ENCODE measurements around the gene PGM1. TPM values are rescaled to one million over a fixed set of nuclear protein-coding genes. Genes with fewer than 3 reads are reported as not detected.

PGM1 gene
- polyA plus RNA-seq, 6 donors from 2014 or later, result 11.9 to 50.8 (median 21.0) TPM

- ATAC-seq (ENCODE audit: low read depth in 2 of 2) (no peak), DNase-seq (no peak)
- H3K27me3 Mint-ChIP-seq, result peaks cover 5 to 27% (median 23%) of the 10 kb centered on the region in 3 donors
- H3K36me3 Mint-ChIP-seq, result no peaks in the 10 kb centered on the region
- H3K4me1 Mint-ChIP-seq, result no peaks in the 10 kb centered on the region
- no peak overlapping the region for H3K27ac Mint-ChIP-seq
- H3K4me3 Mint-ChIP-seq, result no peak overlapping the region
- peaks cover 0 to 3% (median 0%) of the 10 kb centered on the region in 7 donors for H3K9me3 Mint-ChIP-seq
Observed at GRCh38 chr1:63686696-63687095, 93.5 kb downstream of the PGM1 start.

GRCh38 chr1:63688302-63688890 is 95.2 kb downstream of the PGM1 start:
- ATAC-seq (ENCODE audit: low read depth in 2 of 2) (no peak), DNase-seq (no peak)
- no peak overlapping the region for H3K4me3 Mint-ChIP-seq
- H3K9me3 Mint-ChIP-seq, result peaks cover 0 to 3% (median 0%) of the 10 kb centered on the region in 7 donors
- H3K27ac Mint-ChIP-seq, result no peak overlapping the region
- no peaks in the 10 kb centered on the region for H3K4me1 Mint-ChIP-seq
- H3K36me3 Mint-ChIP-seq, result no peaks in the 10 kb centered on the region
- H3K27me3 Mint-ChIP-seq, result peaks cover 5 to 19% (median 17%) of the 10 kb centered on the region in 3 donors

GRCh38 chr1:63690966-63691700 is 97.9 kb downstream of the PGM1 start:
- H3K4me1 Mint-ChIP-seq, result peaks cover 0 to 5% (median 0%) of the 10 kb centered on the region in 3 donors
- ATAC-seq (ENCODE audit: low read depth in 2 of 2), result no peak
- H3K36me3 Mint-ChIP-seq, result no peaks in the 10 kb centered on the region
- no peak overlapping the region for H3K4me3 Mint-ChIP-seq
- H3K9me3 Mint-ChIP-seq, result peaks cover 0 to 3% (median 0%) of the 10 kb centered on the region in 7 donors
- H3K27me3 Mint-ChIP-seq, result peaks cover 5 to 18% (median 16%) of the 10 kb centered on the region in 3 donors
- DNase-seq, result no peak
- peak overlapping the region in 1 of 6 donors; percentile 24 for H3K27ac Mint-ChIP-seq

DNA sequence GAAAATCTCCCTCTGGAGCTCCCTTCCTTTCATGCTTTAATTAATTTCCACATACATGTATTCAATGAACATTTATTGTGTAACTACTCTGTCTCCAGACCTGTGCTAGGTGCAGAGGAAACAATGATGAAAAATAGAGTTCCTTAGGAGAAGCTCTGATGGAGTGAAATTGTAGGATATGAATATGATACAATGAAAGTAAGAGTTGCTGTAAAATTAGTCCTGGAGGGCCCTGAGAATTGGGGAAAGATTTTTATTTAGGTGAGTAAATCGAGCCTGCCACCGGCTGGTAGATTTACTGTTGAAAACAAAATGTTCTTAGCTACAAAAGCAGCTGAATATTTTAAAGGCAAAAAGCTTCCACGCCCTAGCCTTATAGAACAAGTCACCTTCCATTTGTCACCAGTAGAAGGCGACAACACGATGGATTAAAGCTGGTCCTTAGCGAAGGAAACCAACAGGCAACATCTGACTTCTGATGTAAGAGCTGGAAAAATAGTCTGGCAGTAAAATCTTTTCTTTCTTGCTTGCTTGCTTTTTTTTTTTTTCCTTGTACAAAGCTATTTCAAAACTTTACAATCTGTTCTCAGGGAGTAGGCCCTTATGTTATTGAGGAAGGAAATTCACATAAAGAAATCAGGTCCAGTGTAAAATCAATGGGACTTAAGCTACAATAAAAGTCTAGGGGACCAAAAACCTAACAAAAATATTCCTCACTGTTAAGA is 98.7 kb downstream of the PGM1 start:
- Mint-ChIP-seq H3K27ac (peak overlapping the region in 1 of 6 donors; percentile 24), H3K4me1 (peaks cover 0 to 5% (median 0%) of the 10 kb centered on the region in 3 donors), H3K36me3 (no peaks in the 10 kb centered on the region), H3K9me3 (no peaks in the 10 kb centered on the region), H3K4me3 (no peak overlapping the region), H3K27me3 (peaks cover 1 to 11% (median 9%) of the 10 kb centered on the region in 3 donors)
- peak; percentile 59 to 70 for ATAC-seq (ENCODE audit: low read depth in 2 of 2)
- peak; percentile 38 for DNase-seq

- H3K4me1 Mint-ChIP-seq, result peaks cover 0 to 5% (median 0%) of the 10 kb centered on the region in 3 donors
- H3K36me3 Mint-ChIP-seq, result no peaks in the 10 kb centered on the region
- H3K9me3 Mint-ChIP-seq, result no peaks in the 10 kb centered on the region
- no peak overlapping the region for H3K27ac Mint-ChIP-seq
- peaks cover 0 to 1% (median 0%) of the 10 kb centered on the region in 3 donors for H3K27me3 Mint-ChIP-seq
- DNase-seq (no peak), ATAC-seq (ENCODE audit: low read depth in 2 of 2) (no peak)
- no peak overlapping the region for H3K4me3 Mint-ChIP-seq
Observed at GRCh38 chr1:63693944-63694571, 100.8 kb downstream of the PGM1 start.

DNA sequence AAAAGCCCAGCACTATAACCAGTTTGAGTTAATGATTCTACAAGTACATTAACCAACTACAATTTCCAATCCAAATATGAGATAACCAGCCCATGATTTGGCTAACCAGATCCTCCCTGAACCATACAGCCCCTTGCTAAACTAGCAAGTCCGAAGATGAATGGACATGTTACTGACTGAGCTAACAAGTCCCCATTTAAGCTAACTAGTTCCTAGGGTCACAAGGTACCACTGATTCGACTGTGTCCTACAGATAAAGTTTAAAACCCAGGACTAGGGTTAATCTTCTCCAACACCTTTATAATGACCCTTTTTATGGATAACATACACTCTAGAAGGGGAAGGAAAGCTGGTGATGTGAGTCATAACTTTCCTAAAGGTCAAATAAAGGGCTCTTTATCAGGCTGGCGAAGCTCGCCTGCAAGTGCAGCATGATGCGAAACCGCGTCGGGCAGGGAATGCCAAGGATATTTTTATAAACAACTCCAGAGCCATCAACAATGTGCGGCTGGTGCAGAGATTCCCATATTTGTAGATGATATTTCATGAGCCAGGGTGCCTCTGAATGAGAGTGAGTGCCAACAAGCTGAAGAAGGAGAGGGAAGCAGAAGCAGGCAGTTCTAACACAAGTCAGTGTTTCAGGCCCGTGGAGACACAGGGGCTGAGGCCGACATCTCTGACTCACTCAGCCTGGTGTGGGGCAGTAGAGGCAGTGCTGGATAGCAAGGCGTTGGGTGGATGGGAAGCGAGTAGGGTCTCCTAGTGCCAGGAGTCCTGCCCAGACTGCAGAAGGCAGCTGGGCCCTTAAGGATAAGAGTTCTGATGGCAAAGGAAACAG is 105.0 kb downstream of the PGM1 start:
- no peaks in the 10 kb centered on the region for H3K9me3 Mint-ChIP-seq
- DNase-seq (no peak), ATAC-seq (ENCODE audit: low read depth in 2 of 2) (no peak)
- no peak overlapping the region for H3K4me3 Mint-ChIP-seq
- H3K27me3 Mint-ChIP-seq, result peaks cover 4 to 9% (median 8%) of the 10 kb centered on the region in 3 donors
- H3K27ac Mint-ChIP-seq, result no peak overlapping the region
- no peaks in the 10 kb centered on the region for H3K36me3 Mint-ChIP-seq
- peaks cover 0 to 5% (median 2%) of the 10 kb centered on the region in 3 donors for H3K4me1 Mint-ChIP-seq

- Mint-ChIP-seq H3K36me3 (no peaks in the 10 kb centered on the region), H3K9me3 (no peaks in the 10 kb centered on the region), H3K4me3 (no peak overlapping the region), H3K27me3 (peaks cover 8 to 19% (median 10%) of the 10 kb centered on the region in 3 donors), H3K27ac (peak overlapping the region in 1 of 6 donors; percentile 13), H3K4me1 (peaks cover 0 to 7% (median 0%) of the 10 kb centered on the region in 3 donors)
- ATAC-seq (ENCODE audit: low read depth in 2 of 2), result no peak
- DNase-seq, result no peak
Observed at GRCh38 chr1:63701187-63701586, 108.0 kb downstream of the PGM1 start.

GRCh38 chr1:63703701-63704107 is 110.5 kb downstream of the PGM1 start:
- peak overlapping the region in 1 of 6 donors; percentile 3 for H3K27ac Mint-ChIP-seq
- no peak for DNase-seq
- peaks cover 0 to 7% (median 0%) of the 10 kb centered on the region in 3 donors for H3K4me1 Mint-ChIP-seq
- no peak overlapping the region for H3K4me3 Mint-ChIP-seq
- H3K36me3 Mint-ChIP-seq, result no peaks in the 10 kb centered on the region
- ATAC-seq (ENCODE audit: low read depth in 2 of 2), result peak in 1 of 2 donors; percentile 39
- H3K27me3 Mint-ChIP-seq, result peaks cover 16 to 29% (median 17%) of the 10 kb centered on the region in 3 donors
- H3K9me3 Mint-ChIP-seq, result no peaks in the 10 kb centered on the region

DNA sequence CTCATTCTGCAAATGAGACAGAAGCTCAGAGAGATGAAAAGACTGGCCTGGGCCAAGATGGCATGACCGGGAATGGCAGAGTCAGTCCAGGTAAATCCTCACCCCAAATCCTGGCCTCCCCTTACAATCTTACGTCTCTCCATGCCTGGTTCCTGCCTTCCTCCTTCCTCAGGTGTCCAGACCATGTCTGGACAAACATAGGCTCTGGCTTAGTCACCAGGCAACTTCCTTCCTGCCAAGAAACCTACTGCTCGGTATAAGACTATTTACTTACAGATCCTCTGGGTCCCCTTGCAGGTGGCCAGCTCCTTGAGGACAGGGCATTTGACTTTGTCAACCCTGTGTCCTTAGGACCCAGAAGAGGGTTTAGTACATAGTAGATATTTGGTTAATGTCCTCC is 111.2 kb downstream of the PGM1 start:
- no peaks in the 10 kb centered on the region for H3K36me3 Mint-ChIP-seq
- no peak overlapping the region for H3K4me3 Mint-ChIP-seq
- DNase-seq, result no peak
- no peak overlapping the region for H3K27ac Mint-ChIP-seq
- H3K9me3 Mint-ChIP-seq, result no peaks in the 10 kb centered on the region
- peaks cover 17 to 36% (median 22%) of the 10 kb centered on the region in 3 donors for H3K27me3 Mint-ChIP-seq
- ATAC-seq (ENCODE audit: low read depth in 2 of 2), result no peak
- H3K4me1 Mint-ChIP-seq, result peaks cover 0 to 7% (median 0%) of the 10 kb centered on the region in 3 donors

DNA sequence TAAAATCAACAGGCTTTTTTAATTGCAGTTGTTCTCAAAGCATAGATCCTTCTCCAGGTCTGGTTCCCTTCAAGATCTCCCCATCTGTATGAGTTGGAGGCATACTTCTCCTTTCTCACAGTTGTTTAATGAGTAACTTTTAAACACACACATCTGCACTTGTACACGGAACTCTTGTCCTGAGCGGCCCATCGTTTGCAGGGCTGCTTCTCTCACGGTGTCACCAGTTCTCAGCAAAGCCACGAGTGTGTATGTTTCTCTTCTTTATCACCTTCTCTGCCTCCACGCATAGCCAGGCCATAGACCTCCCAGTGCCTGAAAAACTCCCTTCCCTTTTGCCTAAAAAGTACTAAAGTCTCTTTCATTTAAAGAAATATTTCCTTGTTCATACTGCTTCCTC is 111.9 kb downstream of the PGM1 start:
- no peak for ATAC-seq (ENCODE audit: low read depth in 2 of 2)
- H3K27me3 Mint-ChIP-seq, result peaks cover 17 to 36% (median 22%) of the 10 kb centered on the region in 3 donors
- H3K9me3 Mint-ChIP-seq, result no peaks in the 10 kb centered on the region
- no peak for DNase-seq
- peak overlapping the region in 1 of 6 donors; percentile 29 for H3K27ac Mint-ChIP-seq
- no peaks in the 10 kb centered on the region for H3K36me3 Mint-ChIP-seq
- H3K4me1 Mint-ChIP-seq, result peaks cover 0 to 7% (median 0%) of the 10 kb centered on the region in 3 donors
- no peak overlapping the region for H3K4me3 Mint-ChIP-seq

GRCh38 chr1:63709267-63709828 is 116.1 kb downstream of the PGM1 start:
- Mint-ChIP-seq H3K27ac (peak overlapping the region in 1 of 6 donors; percentile 5), H3K27me3 (peaks cover 14 to 27% (median 15%) of the 10 kb centered on the region in 3 donors), H3K9me3 (no peaks in the 10 kb centered on the region), H3K4me3 (peak overlapping the region in 1 of 8 donors; percentile 22), H3K4me1 (peaks cover 0 to 3% (median 0%) of the 10 kb centered on the region in 3 donors), H3K36me3 (no peaks in the 10 kb centered on the region)
- DNase-seq (no peak), ATAC-seq (ENCODE audit: low read depth in 2 of 2) (no peak)

Measured in naive B cell (primary cell).